ENCODE results near the gene TJAP1. TPM values are rescaled to one million over a fixed set of nuclear protein-coding genes. Genes with fewer than 3 reads are reported as not detected.

The TJAP1 gene, protein sequence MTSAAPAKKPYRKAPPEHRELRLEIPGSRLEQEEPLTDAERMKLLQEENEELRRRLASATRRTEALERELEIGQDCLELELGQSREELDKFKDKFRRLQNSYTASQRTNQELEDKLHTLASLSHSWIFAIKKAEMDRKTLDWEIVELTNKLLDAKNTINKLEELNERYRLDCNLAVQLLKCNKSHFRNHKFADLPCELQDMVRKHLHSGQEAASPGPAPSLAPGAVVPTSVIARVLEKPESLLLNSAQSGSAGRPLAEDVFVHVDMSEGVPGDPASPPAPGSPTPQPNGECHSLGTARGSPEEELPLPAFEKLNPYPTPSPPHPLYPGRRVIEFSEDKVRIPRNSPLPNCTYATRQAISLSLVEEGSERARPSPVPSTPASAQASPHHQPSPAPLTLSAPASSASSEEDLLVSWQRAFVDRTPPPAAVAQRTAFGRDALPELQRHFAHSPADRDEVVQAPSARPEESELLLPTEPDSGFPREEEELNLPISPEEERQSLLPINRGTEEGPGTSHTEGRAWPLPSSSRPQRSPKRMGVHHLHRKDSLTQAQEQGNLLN
- polyA plus RNA-seq = 10 to 100 TPM; 16.4 to 23.7 (median 17.2) TPM

DNA sequence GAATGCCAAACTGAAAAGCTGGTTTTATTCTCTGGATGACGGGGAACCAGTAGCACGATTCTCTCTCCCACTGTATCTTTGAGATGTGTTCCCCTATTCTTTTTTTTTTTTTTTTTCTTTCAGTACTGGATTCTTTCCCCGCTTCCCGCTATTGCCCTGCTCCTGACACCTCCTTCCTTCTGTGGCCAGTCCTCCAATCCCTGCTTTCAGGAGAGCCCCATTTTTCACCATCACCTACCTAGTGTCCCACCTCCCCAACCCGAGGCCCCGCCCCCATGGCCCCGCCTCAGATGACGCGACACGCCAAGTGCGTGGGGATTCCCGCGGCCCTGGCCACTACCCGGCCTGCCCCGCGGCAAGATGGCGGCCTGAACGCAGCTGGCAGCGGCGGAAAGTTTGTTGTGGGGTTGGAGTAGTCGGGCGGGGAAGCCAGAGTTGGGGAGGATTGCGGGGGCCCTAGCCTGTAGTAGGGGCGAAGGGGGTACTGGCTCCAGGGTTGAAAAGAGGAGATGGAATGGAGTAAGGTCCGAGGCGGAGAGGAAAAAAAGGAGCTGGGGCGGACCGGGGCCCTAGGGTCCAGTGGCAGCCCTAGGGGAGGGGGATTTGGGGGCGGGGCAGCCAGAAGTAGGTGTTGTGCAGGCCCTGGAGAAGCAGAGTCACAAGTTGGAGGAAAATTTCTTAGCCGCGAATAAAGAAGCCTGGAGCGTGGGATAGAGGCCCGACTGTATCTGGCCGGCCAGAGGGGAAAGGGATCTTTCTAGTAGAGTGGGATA lies at the start of gene TJAP1:
TJAP1 (plus strand) TSS at position 336 of the 773 bp plus-strand sequence. CDS start 21,432 bp downstream, outside the sequence.
- H3K27ac ChIP-seq (ENCODE audit: low read depth, low read length) = no peak within 1 kb of the TSS
- WGBS, 3 donors = 1% methylated on average over 34 of the region's 34 CpGs

DNA sequence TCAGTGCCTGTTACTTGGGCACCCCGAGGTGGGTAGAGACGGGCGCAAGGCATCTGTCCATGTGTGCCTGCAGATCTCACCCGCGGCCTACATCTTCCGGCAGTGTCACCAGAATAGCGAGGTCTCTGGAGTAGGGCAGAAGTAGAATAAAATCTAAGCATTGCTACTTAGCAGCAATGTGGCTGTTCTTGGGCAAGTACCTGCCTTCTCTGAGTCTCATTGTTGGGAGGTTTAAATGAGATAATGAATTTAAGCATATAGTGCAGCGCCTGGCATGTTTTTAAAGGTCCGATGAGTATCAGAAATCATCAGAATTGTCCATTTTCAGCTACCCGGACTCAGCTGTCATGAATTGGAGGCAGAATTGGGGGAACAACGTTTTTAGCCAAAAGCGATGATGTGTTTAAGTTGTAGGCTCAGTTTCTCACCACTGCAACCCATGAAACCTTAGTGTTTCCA lies 49.2 kb upstream of the TJAP1 start:
- 13 to 17% (median 15%) methylated on average over 12 of the region's 12 CpGs for WGBS, 3 donors
- no peak overlapping the region for H3K27ac ChIP-seq (ENCODE audit: low read depth, low read length)

DNA sequence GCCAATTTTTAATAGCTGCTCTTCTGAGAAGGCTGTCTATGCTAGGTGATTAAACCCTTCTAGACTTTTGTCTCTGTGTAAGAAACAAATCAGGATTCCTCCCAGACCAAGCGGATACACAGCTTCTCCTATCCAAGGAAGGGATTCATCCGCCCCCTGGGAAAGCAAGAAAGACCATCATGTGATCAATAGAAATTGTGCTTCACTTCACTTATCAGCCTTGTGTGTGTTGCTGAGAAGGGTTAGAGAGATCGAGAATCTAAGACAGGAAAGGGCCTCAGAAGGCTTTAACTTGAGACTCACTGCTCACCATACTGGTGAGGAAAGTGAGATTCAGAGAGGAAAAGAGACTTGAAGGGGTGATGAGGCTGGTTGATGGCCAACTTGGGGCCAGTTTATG lies 48.5 kb upstream of the TJAP1 start:
- WGBS, 3 donors = 71 to 95% (median 91%) methylated on average over 3 of the region's 3 CpGs
- H3K27ac ChIP-seq (ENCODE audit: low read depth, low read length) = no peak overlapping the region

DNA sequence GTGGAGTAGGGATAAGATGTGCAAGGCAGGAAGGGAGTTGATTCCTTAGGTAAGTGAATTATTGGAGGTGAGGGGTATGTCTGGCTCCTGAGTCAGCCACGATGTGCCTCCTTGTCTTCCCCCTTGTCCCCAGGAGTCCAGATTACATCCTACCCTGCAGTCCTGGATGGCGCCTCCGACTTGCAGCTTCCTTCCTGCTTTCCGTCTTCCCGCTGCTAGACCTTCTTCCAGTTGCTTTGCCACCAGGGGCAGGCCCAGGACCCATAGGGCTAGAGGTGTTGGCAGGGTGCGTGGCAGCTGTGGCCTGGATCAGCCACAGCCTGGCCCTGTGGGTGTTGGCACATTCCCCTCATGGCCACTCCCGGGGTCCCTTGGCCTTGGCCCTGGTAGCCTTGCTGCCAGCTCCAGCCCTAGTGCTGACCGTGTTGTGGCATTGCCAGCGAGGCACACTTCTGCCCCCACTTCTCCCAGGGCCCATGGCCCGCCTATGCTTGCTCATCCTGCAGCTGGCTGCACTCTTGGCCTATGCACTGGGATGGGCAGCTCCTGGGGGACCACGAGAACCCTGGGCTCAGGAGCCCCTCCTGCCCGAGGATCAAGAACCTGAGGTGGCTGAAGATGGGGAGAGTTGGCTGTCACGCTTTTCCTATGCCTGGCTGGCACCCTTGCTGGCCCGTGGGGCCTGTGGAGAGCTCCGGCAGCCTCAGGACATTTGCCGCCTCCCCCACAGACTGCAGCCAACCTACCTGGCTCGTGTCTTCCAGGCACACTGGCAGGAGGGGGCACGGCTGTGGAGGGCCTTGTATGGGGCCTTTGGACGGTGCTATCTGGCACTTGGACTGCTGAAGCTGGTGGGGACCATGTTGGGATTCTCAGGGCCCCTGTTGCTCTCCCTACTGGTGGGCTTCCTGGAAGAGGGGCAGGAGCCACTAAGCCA lies 45.1 kb upstream of the TJAP1 start:
- no peak overlapping the region for H3K27ac ChIP-seq (ENCODE audit: low read depth, low read length)
- WGBS, 3 donors = 86 to 90% (median 87%) methylated on average over 19 of the region's 19 CpGs

DNA sequence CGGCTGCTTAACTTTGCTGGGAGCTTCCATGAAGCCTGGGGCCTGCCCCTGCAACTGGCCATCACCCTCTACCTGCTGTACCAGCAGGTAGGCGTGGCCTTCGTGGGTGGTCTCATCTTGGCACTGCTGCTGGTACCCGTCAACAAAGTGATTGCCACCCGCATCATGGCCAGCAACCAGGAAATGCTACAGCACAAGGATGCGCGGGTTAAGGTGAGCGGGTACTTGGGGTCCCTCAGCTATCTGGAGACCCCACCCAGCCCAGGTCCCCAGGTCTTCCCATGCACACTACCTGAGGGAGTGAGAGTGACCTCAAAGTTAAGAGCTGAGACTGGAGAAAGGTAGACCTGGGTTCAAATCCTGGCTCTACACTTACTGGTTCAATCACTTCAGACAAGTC lies 44.2 kb upstream of the TJAP1 start:
- H3K27ac ChIP-seq (ENCODE audit: low read depth, low read length) = no peak overlapping the region
- 82 to 93% (median 83%) methylated on average over 7 to 8 of the region's 8 CpGs for WGBS, 3 donors

DNA sequence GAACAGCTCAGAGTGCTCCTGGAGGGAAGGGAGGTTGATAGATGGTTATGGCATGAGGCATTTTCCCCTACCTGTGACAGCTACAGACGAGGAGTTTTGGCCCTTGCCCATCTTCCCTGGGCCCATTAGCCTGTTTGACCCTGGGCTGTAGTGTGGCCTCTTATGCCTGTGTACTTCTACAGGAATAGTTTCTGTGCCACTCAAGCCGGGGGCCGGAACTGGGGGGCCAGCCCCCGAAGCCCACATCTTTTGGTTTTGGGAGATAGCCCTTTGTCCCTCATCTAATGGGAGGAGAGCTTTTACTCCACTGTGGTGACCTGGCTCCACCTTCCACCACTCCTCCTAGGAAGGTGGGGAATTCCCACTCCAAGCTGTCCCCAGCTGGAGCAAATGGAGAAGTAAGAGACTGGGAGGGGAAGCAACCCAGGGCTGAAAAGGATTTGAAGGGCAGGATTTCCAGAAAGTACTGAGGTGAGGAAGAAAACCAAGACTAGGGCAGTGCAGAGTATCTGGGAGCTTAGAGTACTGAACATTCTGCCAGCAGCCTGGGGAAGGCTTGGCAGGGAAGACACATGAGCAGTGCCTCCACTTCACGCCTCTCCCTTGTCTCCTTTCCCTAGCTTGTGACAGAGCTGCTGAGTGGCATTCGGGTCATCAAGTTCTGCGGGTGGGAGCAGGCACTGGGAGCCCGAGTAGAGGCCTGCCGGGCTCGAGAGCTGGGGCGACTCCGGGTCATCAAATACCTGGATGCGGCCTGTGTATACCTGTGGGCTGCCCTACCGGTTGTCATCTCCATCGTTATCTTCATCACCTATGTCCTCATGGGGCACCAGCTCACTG lies 43.1 kb upstream of the TJAP1 start:
- 87 to 90% (median 87%) methylated on average over 15 of the region's 15 CpGs for WGBS, 3 donors

DNA sequence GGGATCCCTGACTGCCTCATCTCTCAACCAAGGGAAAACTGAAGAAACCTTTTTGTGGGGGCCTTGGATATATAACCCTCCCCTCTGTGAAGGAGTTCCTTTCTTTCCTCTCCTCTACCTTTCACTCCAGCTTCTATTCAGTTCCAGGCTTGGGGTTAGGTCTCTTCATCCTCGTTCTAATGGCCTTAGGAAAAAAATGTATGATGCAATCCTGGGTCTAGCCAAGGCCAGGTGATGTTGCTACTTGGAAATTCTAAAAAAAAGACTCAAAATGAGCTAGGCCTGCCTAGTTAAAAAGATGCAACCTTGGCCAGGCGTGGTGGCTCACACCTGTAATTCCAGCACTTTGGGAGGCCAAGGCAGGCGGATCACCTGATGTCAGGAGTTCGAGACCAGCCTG lies 42.4 kb upstream of the TJAP1 start:
- H3K27ac ChIP-seq (ENCODE audit: low read depth, low read length) = no peak overlapping the region
- WGBS, 3 donors = 92 to 94% (median 93%) methylated on average over 4 of the region's 4 CpGs

More for the DNA sequence above, 43.1 kb upstream of the TJAP1 start:
- no peak overlapping the region for H3K27ac ChIP-seq (ENCODE audit: low read depth, low read length)

DNA sequence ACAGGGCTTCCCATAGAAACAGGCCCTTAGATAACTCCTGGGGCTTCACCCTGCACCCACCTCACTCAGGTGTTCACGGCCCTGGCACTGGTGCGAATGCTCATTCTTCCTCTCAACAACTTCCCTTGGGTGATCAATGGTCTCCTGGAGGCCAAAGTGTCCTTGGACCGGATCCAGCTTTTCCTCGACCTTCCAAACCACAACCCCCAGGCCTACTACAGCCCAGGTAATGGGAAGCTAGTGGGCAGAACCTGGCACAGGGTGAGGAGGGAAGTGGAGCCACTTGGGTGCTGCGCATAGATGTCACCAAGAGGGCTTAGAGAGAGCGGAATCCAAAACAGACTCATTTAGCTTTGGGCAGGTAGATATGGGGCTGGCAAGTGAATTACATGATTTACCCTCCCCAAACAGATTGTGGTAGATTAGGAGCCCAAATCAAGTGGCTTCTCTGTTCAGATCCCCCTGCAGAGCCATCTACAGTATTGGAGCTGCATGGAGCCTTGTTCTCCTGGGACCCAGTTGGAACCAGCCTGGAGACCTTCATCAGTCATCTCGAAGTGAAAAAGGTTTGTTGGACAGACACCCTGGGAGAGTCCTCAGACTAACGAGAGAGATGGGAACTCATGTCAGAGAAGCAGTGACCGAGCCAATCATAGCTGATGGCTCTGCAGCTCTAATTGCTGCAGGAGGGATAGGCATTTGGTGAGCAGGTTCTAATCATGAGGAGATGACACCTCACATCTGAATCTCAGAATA lies 41.5 kb upstream of the TJAP1 start:
- WGBS, 3 donors = 72 to 83% (median 82%) methylated on average over 9 of the region's 9 CpGs

DNA sequence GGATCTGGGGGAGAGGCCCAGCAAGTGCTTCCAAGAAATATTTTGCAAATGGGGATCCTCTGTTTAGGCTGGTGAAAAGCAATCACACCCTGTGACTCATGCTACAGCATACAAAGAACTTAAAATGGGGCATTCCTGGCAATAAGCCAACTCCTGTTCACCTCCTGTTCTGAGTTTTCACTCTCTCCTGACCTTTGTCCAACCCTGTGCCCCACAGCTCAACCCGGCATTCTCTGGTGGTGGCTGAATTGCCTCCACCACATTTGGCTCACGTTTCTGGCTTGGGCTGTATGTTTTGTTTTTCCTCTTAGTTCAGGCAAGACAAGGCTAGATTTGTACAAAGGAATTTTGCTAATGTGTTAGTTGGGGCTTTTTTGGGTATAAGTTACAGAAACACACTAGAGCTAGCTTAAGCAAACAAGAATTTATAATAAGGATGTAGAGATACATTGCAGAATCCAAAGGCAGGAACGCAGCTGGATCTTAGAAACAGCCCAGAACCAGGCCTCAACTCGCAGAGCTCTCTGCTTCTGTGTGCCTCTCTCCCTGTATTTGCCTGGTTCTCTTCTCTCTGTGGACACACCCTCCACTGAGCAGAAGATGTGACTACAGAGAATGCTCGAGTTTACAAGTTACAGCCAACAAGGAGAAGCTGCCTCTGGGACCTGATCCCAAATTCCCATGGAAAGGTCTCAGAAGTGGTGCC lies 40.6 kb upstream of the TJAP1 start:
- WGBS, 3 donors = 32 to 53% (median 51%) methylated on average over 5 of the region's 5 CpGs

More for the DNA sequence above, 41.5 kb upstream of the TJAP1 start:
- H3K27ac ChIP-seq (ENCODE audit: low read depth, low read length) = no peak overlapping the region

DNA sequence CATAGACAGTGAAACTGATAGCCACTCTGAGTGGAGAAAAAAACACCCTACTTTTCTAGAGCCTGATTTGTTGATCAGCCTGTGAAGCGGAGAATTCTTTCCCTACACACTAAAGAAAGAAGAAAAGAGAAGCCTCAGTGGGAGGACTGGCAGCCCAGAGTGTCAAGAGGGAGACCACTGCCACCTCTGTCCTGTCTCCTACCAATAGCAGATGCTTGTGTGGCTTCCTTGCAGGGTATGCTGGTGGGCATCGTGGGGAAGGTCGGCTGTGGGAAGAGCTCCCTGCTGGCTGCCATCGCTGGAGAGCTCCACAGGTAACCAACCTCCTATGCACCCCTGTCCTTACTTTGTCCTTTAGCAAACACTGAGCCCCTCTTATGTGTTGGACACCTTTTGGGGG lies 39.7 kb upstream of the TJAP1 start:
- H3K27ac ChIP-seq (ENCODE audit: low read depth, low read length) = no peak overlapping the region

More for the DNA sequence above, 40.6 kb upstream of the TJAP1 start:
- H3K27ac ChIP-seq (ENCODE audit: low read depth, low read length) = no peak overlapping the region

DNA sequence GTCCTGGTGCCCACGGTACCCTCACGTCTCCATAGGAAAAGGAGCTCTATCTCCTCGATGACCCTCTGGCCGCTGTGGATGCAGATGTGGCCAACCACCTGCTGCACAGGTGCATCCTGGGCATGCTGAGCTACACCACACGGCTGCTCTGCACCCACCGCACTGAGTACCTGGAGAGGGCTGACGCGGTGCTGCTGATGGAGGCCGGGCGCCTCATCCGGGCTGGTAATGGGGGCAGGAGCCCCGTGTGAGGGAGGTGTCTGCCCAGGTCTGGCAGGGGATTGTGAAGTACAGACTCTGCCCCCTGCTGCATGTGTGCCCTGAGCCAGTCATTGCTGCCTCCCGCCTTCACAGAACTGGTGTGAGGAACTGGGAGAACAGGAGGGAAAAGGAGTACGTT lies 34.4 kb upstream of the TJAP1 start:
- no peak overlapping the region for H3K27ac ChIP-seq (ENCODE audit: low read depth, low read length)
- WGBS, 3 donors = 91 to 92% (median 91%) methylated on average over 14 of the region's 14 CpGs

More for the DNA sequence above, 39.7 kb upstream of the TJAP1 start:
- WGBS, 3 donors = 68 to 74% (median 68%) methylated on average over 4 of the region's 4 CpGs

DNA sequence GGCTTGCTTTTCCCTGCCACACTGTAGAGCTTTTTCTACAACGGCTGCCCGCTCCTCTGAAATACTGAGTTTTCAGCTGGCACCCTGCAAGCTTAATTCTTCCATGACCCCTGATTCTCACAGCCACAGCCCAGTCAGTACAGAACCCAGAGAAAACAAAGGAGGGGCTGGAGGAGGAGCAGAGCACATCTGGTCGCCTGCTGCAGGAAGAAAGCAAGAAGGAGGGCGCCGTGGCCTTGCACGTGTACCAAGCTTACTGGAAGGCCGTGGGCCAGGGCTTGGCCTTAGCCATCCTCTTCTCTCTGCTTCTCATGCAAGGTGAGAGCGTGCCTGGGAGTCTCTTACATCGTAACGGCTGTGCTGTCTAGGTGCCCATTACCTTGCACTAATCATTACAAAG lies 33.3 kb upstream of the TJAP1 start:
- WGBS, 3 donors = 87 to 91% (median 91%) methylated on average over 10 of the region's 10 CpGs
- H3K27ac ChIP-seq (ENCODE audit: low read depth, low read length) = no peak overlapping the region

DNA sequence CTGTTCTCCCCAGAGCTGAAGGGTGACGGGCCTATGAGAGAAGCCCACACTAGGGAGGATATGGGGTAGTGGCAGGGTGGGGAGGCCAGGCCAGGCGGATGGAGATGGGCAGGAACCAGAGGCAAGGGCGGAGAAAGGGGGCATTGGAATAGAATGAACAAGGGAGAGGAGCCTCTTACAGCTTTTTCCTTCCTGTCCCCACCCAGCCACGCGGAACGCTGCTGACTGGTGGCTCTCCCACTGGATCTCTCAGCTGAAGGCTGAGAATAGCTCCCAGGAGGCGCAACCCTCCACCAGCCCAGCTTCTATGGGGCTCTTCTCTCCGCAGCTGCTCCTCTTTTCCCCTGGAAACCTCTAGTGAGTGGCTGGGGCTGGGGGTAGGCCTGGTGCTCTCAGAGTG lies 32.8 kb upstream of the TJAP1 start:
- 89 to 94% (median 93%) methylated on average over 8 of the region's 8 CpGs for WGBS, 3 donors
- no peak overlapping the region for H3K27ac ChIP-seq (ENCODE audit: low read depth, low read length)

DNA sequence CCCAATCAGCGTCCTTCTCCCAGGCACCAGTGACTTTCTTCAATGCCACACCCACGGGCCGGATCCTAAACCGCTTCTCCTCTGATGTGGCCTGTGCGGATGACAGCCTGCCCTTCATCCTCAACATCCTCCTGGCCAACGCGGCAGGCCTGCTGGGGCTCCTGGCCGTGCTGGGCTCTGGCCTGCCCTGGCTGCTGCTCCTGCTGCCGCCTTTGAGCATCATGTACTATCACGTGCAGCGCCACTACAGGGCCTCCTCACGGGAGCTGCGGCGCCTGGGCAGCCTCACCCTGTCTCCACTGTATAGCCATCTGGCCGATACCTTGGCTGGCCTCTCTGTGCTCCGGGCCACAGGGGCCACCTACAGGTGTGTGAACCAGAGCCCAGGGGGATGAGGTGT lies 31.8 kb upstream of the TJAP1 start:
- WGBS, 3 donors = 88 to 91% (median 89%) methylated on average over 16 of the region's 16 CpGs
- H3K27ac ChIP-seq (ENCODE audit: low read depth, low read length) = no peak overlapping the region

DNA sequence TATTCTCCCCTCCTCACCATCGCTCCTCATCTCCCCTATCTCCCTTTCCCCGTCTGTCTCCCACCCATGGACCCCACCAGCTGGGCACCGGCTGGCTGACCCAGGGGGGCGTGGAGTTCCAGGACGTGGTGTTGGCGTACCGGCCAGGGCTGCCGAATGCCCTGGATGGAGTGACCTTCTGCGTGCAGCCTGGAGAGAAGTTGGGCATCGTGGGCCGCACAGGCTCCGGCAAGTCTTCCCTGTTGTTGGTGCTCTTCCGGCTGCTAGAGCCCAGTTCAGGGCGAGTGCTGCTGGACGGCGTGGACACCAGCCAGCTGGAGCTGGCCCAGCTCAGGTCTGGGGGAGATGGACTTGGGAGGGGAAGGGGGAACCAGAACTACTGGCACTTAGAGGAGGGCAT lies 29.8 kb upstream of the TJAP1 start:
- WGBS, 3 donors = 89 to 96% (median 92%) methylated on average over 16 of the region's 16 CpGs
- H3K27ac ChIP-seq (ENCODE audit: low read depth, low read length) = no peak overlapping the region

DNA sequence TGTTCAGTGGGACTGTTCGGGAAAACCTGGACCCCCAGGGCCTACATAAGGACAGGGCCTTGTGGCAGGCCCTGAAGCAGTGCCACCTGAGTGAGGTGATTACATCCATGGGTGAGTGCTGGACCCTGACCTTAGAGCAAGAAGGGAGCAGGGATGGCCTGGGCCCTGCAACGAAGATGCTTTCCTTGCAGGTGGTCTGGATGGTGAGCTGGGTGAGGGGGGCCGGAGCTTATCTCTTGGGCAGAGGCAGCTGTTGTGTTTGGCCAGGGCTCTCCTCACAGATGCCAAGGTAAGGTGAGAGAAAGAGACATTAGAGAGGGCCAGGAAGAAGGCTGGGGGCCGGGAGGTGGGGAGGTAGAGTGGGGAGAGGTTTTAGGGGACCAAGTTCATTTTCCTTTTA lies 28.5 kb upstream of the TJAP1 start:
- no peak overlapping the region for H3K27ac ChIP-seq (ENCODE audit: low read depth, low read length)
- WGBS, 3 donors = 90 to 96% (median 92%) methylated on average over 4 of the region's 4 CpGs
